ENCODE data around the gene MED22.

The MED22 gene

GRCh38 chr9:133375724-133376654, 28.1 kb upstream of the MED22 start, which contains the start of the genes STKLD1 and SURF4:
Gene STKLD1 (plus strand): TSS chr9:133376366. CDS start chr9:133376474, 108 bp downstream.
Gene SURF4 (minus strand): TSS chr9:133376060. CDS start chr9:133375969, 91 bp downstream.
- DNase-seq: peak; percentile 96

GRCh38 chr9:133375116-133375723, 27.3 kb upstream of the MED22 start:
- DNase-seq: peak; percentile 58

- DNase-seq: peak; percentile 71
Observed at GRCh38 chr9:133374612-133375115, 26.7 kb upstream of the MED22 start.

GRCh38 chr9:133372144-133372543, 24.2 kb upstream of the MED22 start:
- no peak for DNase-seq

- DNase-seq: no peak
Observed at GRCh38 chr9:133371261-133371711, 23.4 kb upstream of the MED22 start.

GRCh38 chr9:133370685-133371084, 22.8 kb upstream of the MED22 start:
- no peak for DNase-seq

- no peak for DNase-seq
Observed at GRCh38 chr9:133369933-133370332, 22.0 kb upstream of the MED22 start.

- DNase-seq: no peak
Observed at GRCh38 chr9:133369422-133369821, 21.5 kb upstream of the MED22 start.

GRCh38 chr9:133368249-133368881, 20.4 kb upstream of the MED22 start:
- DNase-seq: no peak

- DNase-seq: no peak
Observed at GRCh38 chr9:133367778-133368177, 19.8 kb upstream of the MED22 start.

- no peak for DNase-seq
Observed at GRCh38 chr9:133367221-133367620, 19.3 kb upstream of the MED22 start.

- no peak for DNase-seq
Observed at GRCh38 chr9:133366435-133366834, 18.5 kb upstream of the MED22 start.

GRCh38 chr9:133362359-133363044, 14.6 kb upstream of the MED22 start:
- DNase-seq: no peak

GRCh38 chr9:133361507-133362092, 13.7 kb upstream of the MED22 start:
- no peak for DNase-seq

- DNase-seq: no peak
Observed at GRCh38 chr9:133360400-133361393, 12.8 kb upstream of the MED22 start.

- DNase-seq: no peak
Observed at GRCh38 chr9:133359399-133360175, 11.7 kb upstream of the MED22 start.

- no peak for DNase-seq
Observed at GRCh38 chr9:133357656-133358055, 9.7 kb upstream of the MED22 start.

- peak; percentile 82 for DNase-seq
Observed at GRCh38 chr9:133356391-133357091, 8.6 kb upstream of the MED22 start, which contains the start of the genes SURF1 and SURF2. Gene SURF1 (minus strand): TSS chr9:133356487. CDS start chr9:133356453, 34 bp downstream. Gene SURF2 (plus strand): TSS chr9:133356550. CDS start chr9:133356593, 43 bp downstream.

GRCh38 chr9:133355881-133356357, 8.0 kb upstream of the MED22 start:
- DNase-seq: no peak
